SK-N-SH (cell line): ENCODE measurements around the gene SLC35F4.

Source experiments
- CTCF ChIP-seq: fragments of 200-600 bp; sonication (generic); IDR thresholded peaks from 2 replicates; pipeline ENCODE4 v1.6.1; 2017; ENCODE audit warnings: antibody characterized with exemption, mild to moderate bottlenecking, moderate library complexity
- EP300 ChIP-seq, 2 experiments: IDR thresholded peaks; 2 replicates each; pipeline versions ENCODE4 v1.4.0 to v1.6.1; 2012; ENCODE audit warnings: borderline replicate concordance in 1 of 2, low read depth in 1 of 2, low read length in 1 of 2
- FOSL2 ChIP-seq: IDR thresholded peaks from 2 replicates; pipeline ENCODE4 v1.4.0; 2012; ENCODE audit warnings: low read depth, mild to moderate bottlenecking, moderate library complexity, borderline replicate concordance
- FOXM1 ChIP-seq: IDR thresholded peaks from 2 replicates; pipeline ENCODE4 v1.4.0; 2012; ENCODE audit warnings: low read depth, mild to moderate bottlenecking
- POLR2AphosphoS5 ChIP-seq: IDR thresholded peaks from 2 replicates; pipeline ENCODE4 v1.6.1; 2012; ENCODE audit warnings: low read depth, low read length
- RCOR1 ChIP-seq: fragments of 150-350 bp; IDR thresholded peaks from 2 replicates; pipeline ENCODE4 v1.6.1; 2017; ENCODE audit warnings: antibody characterized with exemption, low read length
- SIN3A ChIP-seq: IDR thresholded peaks from 2 replicates; pipeline ENCODE4 v1.6.1; 2012; ENCODE audit warnings: low read depth, mild to moderate bottlenecking, low read length, moderate library complexity, borderline replicate concordance
- TCF12 ChIP-seq: IDR thresholded peaks from 2 replicates; pipeline ENCODE4 v1.4.0; 2012
- TF ChIP-seq, protein P1 (sequence below): fragments of 150-350 bp; IDR thresholded peaks from 2 replicates; pipeline ENCODE4 v1.6.1; 2017; ENCODE audit warnings: antibody characterized with exemption, low read length, low read depth, borderline replicate concordance

- TF ChIP-seq CTCF, result no peak
- TF ChIP-seq, protein P1, sequence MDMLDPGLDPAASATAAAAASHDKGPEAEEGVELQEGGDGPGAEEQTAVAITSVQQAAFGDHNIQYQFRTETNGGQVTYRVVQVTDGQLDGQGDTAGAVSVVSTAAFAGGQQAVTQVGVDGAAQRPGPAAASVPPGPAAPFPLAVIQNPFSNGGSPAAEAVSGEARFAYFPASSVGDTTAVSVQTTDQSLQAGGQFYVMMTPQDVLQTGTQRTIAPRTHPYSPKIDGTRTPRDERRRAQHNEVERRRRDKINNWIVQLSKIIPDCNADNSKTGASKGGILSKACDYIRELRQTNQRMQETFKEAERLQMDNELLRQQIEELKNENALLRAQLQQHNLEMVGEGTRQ, result no peak
- no peak for TF ChIP-seq FOSL2
- no peak for TF ChIP-seq TCF12
- TF ChIP-seq POLR2AphosphoS5, result no peak
- no peak for TF ChIP-seq EP300 (IDR thresholded peaks at IDR 0.05; ENCODE audit: borderline replicate concordance in 1 of 2, low read depth in 1 of 2, low read length in 1 of 2)
- no peak for TF ChIP-seq SIN3A
- TF ChIP-seq FOXM1, result no peak
- TF ChIP-seq RCOR1, result no peak
Measured at GRCh38 chr14:57797160-57797559, 68.7 kb downstream of the SLC35F4 start.
